Breast epithelium (tissue), 3 donors: Measurements from ENCODE around the gene CGB3.
"Not testable (repeated sequence)": the region's sequence is repeated elsewhere in the genome, so short reads cannot be mapped to it uniquely, and the experiment has no call there.

Experiments
- POLR2A ChIP-seq: fragments of 450-650 bp; IDR thresholded peaks from one replicate; pipeline ENCODE4 v1.6.1; 2016; ENCODE audit warnings: antibody characterized with exemption, mild to moderate bottlenecking, moderate library complexity
- POLR2AphosphoS5 ChIP-seq, 3 donors: sonication (generic); formaldehyde crosslinking; IDR thresholded peaks; one replicate each; pipeline ENCODE4 v1.6.1; 2017; ENCODE audit warnings: antibody characterized with exemption in 3 of 3
- TF ChIP-seq, protein P1 (sequence below), 3 donors: fragments of 450-650 bp; IDR thresholded peaks; one replicate each; pipeline ENCODE4 v1.5.1; 2016 to 2017; ENCODE audit warnings: antibody characterized with exemption in 3 of 3, mild to moderate bottlenecking in 3 of 3, moderate library complexity in 3 of 3

DNA sequence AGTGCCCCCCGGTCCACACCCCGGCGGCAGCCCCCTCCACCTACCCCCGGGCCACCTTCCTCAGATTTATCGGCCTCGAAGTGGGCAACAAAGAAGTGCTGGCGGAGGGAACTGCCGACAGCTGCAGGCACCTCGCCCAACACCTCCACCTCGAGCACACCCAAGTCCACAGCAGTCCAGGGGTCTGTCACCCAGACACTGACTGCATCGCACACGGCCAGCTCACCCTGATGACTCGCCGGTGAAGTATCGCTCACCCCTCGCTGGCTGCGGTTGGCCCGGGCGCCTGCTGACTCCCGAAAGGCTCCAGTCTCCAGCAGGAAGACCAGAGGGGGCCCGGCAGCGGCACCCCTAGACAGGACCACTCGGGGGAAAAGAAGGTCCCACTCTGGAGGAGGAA lies 1.5 kb upstream of the CGB3 start:
- TF ChIP-seq POLR2A; POLR2AphosphoS5 (IDR thresholded peaks at IDR 0.05): not testable (repeated sequence)
- TF ChIP-seq, protein P1, sequence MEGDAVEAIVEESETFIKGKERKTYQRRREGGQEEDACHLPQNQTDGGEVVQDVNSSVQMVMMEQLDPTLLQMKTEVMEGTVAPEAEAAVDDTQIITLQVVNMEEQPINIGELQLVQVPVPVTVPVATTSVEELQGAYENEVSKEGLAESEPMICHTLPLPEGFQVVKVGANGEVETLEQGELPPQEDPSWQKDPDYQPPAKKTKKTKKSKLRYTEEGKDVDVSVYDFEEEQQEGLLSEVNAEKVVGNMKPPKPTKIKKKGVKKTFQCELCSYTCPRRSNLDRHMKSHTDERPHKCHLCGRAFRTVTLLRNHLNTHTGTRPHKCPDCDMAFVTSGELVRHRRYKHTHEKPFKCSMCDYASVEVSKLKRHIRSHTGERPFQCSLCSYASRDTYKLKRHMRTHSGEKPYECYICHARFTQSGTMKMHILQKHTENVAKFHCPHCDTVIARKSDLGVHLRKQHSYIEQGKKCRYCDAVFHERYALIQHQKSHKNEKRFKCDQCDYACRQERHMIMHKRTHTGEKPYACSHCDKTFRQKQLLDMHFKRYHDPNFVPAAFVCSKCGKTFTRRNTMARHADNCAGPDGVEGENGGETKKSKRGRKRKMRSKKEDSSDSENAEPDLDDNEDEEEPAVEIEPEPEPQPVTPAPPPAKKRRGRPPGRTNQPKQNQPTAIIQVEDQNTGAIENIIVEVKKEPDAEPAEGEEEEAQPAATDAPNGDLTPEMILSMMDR (IDR thresholded peaks at IDR 0.05), result not testable (repeated sequence)
